HEK293T (cell line): ENCODE data around the gene IL7R.
"Not testable (repeated sequence)": the region's sequence is repeated elsewhere in the genome, so short reads cannot be mapped to it uniquely, and the experiment has no call there.

Experiments
- CTCF ChIA-PET: fragments of 350-600 bp; formaldehyde crosslinking; extraction: SDS; loops from one replicate; lab custom pipeline; 2021; ENCODE audit warnings: antibody characterized with exemption, inconsistent platforms; lab: Yijun Ruan, JAX
- POLR2A ChIA-PET: fragments of 350-600 bp; formaldehyde crosslinking; extraction: SDS; loops from one replicate; lab custom pipeline; 2020; ENCODE audit warnings: antibody characterized with exemption, inconsistent platforms; lab: Yijun Ruan, JAX
- DNase-seq: peaks from one replicate; pipeline ENCODE4 v3.0.0; 2012; ENCODE audit warnings: mixed read lengths; ENCODE audit errors: extremely low spot score
- ARNT ChIP-seq: fragments of 450-650 bp; IDR thresholded peaks from 2 replicates; pipeline ENCODE4 v1.6.1; 2017; ENCODE audit warnings: mild to moderate bottlenecking
- BHLHE40 ChIP-seq: fragments of 450-650 bp; IDR thresholded peaks from 2 replicates; pipeline ENCODE4 v1.6.1; 2016; ENCODE audit warnings: mild to moderate bottlenecking, moderate library complexity, borderline replicate concordance
- CTBP1 ChIP-seq: fragments of 450-650 bp; IDR thresholded peaks from 2 replicates; pipeline ENCODE4 v1.6.1; 2016; ENCODE audit warnings: borderline replicate concordance
- ELF4 ChIP-seq: fragments of 450-650 bp; IDR thresholded peaks from 2 replicates; pipeline ENCODE4 v1.6.1; 2017; ENCODE audit warnings: antibody characterized with exemption
- FOXA1 ChIP-seq: fragments of 450-650 bp; IDR thresholded peaks from 2 replicates; pipeline ENCODE4 v1.6.1; 2016; ENCODE audit warnings: mild to moderate bottlenecking
- FOXK2 ChIP-seq: fragments of 450-650 bp; IDR thresholded peaks from 2 replicates; pipeline ENCODE4 v1.6.1; 2016; ENCODE audit warnings: mild to moderate bottlenecking
- FOXM1 ChIP-seq: fragments of 450-650 bp; IDR thresholded peaks from 2 replicates; pipeline ENCODE4 v1.6.1; 2017; ENCODE audit warnings: mild to moderate bottlenecking, borderline replicate concordance
- HDGF ChIP-seq: fragments of 450-650 bp; IDR thresholded peaks from 2 replicates; pipeline ENCODE4 v1.6.1; 2017; ENCODE audit warnings: antibody characterized with exemption, borderline replicate concordance
- L3MBTL2 ChIP-seq: fragments of 450-650 bp; conservative IDR thresholded peaks from 2 replicates; pipeline ENCODE4 v1.6.1; 2016; ENCODE audit warnings: mild to moderate bottlenecking
- LEF1 ChIP-seq: fragments of 450-650 bp; IDR thresholded peaks from 2 replicates; pipeline ENCODE4 v1.6.1; 2017; ENCODE audit warnings: mild to moderate bottlenecking, borderline replicate concordance
- NFRKB ChIP-seq: fragments of 450-650 bp; IDR thresholded peaks from 2 replicates; pipeline ENCODE4 v1.6.1; 2016; ENCODE audit warnings: mild to moderate bottlenecking, moderate library complexity
- PKNOX1 ChIP-seq: fragments of 450-650 bp; IDR thresholded peaks from 2 replicates; pipeline ENCODE4 v1.6.1; 2016
- SP1 ChIP-seq: fragments of 450-650 bp; IDR thresholded peaks from 2 replicates; pipeline ENCODE4 v1.6.1; 2017
- SUZ12 ChIP-seq: fragments of 450-650 bp; IDR thresholded peaks from 2 replicates; pipeline ENCODE4 v1.6.1; 2016; ENCODE audit warnings: mild to moderate bottlenecking
- TARDBP ChIP-seq: fragments of 450-650 bp; IDR thresholded peaks from 2 replicates; pipeline ENCODE4 v1.6.1; 2016
- ZNF384 ChIP-seq: fragments of 450-650 bp; IDR thresholded peaks from 2 replicates; pipeline ENCODE4 v1.6.1; 2016

The IL7R gene

GRCh38 chr5:35854248-35854647 is 2.4 kb upstream of the IL7R start:
- no peak for DNase-seq
- TF ChIP-seq SUZ12 (no peak), SP1 (no peak), TARDBP (no peak), L3MBTL2 (no peak), ELF4 (no peak), PKNOX1 (no peak), HDGF (no peak), LEF1 (no peak), FOXM1 (no peak), NFRKB (no peak), ARNT (no peak), FOXA1 (no peak), FOXK2 (no peak), BHLHE40 (no peak), ZNF384 (no peak), CTBP1 (no peak)
- POLR2A ChIA-PET = no interaction called here
- CTCF ChIA-PET = no interaction called here

- POLR2A ChIA-PET = no interaction called here
These were observed 1.5 kb upstream of the IL7R start for GRCh38 chr5:35855187-35855586.

GRCh38 chr5:35856186-35856764 is 416 bp upstream of the IL7R start:
- DNase-seq, CTCF ChIA-PET, POLR2A ChIA-PET: not testable (repeated sequence)

More at GRCh38 chr5:35855187-35855586, 1.5 kb upstream of the IL7R start:
- CTCF ChIA-PET = no interaction called here
- no peak for DNase-seq
- TF ChIP-seq ELF4 = no peak
- TF ChIP-seq ARNT = no peak
- no peak for TF ChIP-seq NFRKB
- no peak for TF ChIP-seq HDGF
- no peak for TF ChIP-seq SP1
- TF ChIP-seq LEF1 = no peak
- TF ChIP-seq ZNF384 = no peak

GRCh38 chr5:35857606-35858205 is 1.0 kb downstream of the IL7R start:
- POLR2A ChIA-PET = no interaction called here
- no peak for TF ChIP-seq HDGF
- no peak for TF ChIP-seq PKNOX1
- TF ChIP-seq NFRKB = no peak
- TF ChIP-seq SP1 = no peak
- no peak for TF ChIP-seq FOXA1
- no peak for TF ChIP-seq FOXK2
- no peak for TF ChIP-seq LEF1
- TF ChIP-seq ELF4 = no peak
- TF ChIP-seq SUZ12 = no peak
- no peak for TF ChIP-seq BHLHE40
- TF ChIP-seq ARNT = no peak
- TF ChIP-seq FOXM1 = no peak
- no peak for TF ChIP-seq L3MBTL2
- no peak for TF ChIP-seq CTBP1
- no peak for TF ChIP-seq TARDBP
- no peak for TF ChIP-seq ZNF384
- DNase-seq = no peak
- CTCF ChIA-PET = interaction anchor here (1.0 kb wide), 1 partner anchor 67 kb away, joined by 3 read pairs; no protein-coding TSS in a partner anchor

DNA sequence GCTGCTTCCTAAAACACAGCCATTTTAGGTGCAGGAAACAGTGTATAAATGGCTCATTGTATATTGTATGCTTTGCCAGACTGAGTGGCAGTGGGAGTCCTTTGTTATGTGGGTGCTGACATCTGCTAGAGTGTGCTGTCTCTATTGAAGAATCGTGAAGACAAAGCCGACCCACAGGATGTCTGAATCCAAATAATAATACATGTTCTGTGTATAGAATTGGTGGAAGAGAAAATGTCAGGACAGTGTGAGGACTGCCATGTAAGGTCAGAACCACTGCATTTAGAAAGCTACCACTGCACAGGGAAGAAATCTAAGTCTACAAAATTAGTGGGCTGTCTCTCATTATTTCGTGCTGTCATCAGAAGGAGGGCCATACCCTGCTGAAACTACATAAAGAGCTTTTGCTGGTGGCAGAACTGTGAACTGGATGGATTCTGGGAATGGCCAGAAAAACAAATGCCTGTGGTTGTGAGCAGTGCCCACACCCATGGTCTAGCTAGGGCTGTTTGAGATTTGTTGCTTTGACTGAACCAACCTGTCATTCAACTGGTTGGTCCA is 2.5 kb downstream of the IL7R start:
- no peak for DNase-seq
- CTCF ChIA-PET = interaction anchor here (1.0 kb wide), 1 partner anchor 65 kb away, joined by 3 read pairs; no protein-coding TSS in a partner anchor
- TF ChIP-seq NFRKB = no peak
- POLR2A ChIA-PET = no interaction called here

DNA sequence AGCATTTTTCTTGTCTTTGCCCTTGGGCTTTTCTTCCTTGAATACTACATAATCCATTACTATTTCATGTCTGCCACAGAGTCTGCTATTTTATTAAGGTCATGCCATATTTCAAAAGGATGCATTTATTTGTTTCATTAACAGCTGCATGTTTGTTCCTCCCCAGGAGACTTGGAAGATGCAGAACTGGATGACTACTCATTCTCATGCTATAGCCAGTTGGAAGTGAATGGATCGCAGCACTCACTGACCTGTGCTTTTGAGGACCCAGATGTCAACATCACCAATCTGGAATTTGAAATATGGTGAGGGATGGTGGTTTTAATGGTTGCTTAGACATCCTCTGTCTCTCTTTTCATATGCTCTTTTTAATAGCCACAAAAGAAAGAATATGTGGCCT is 4.0 kb downstream of the IL7R start:
- no peak for DNase-seq
- ChIA-PET CTCF (no interaction called here), POLR2A (no interaction called here)
- TF ChIP-seq TARDBP (no peak), ZNF384 (no peak), SP1 (no peak), PKNOX1 (no peak), ELF4 (no peak), FOXK2 (no peak), ARNT (no peak), FOXM1 (no peak), L3MBTL2 (no peak), LEF1 (no peak), CTBP1 (no peak), SUZ12 (no peak), NFRKB (no peak), FOXA1 (no peak), HDGF (no peak)

DNA sequence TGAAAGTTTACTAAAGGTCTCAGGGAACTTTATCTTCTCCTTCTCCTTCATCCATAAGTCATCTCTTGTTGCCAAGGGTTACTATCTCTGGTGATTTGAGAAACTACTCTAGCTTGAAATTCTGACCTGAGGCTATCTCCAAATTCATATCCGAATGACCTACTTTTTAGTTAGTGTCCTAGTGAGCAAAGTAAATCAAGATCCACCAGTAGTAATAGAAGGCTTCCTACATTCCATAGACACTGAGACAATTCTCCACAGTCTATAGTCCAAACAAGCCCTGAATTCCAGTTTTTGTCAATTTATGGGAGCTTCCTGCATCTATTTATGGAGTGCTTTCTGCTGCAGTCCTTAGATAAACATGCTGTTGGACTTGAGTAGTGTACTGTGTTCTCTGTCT is 5.0 kb downstream of the IL7R start:
- TF ChIP-seq NFRKB (no peak), L3MBTL2 (no peak), FOXM1 (no peak), HDGF (no peak)
- ChIA-PET CTCF (interaction anchor here (0.5 to 0.8 kb wide), 2 partner anchors 38 to 142 kb away, joined by 3 to 5 read pairs; no protein-coding TSS in a partner anchor), POLR2A (no interaction called here)
- no peak for DNase-seq
